Measurements from ENCODE around the gene BMF. TPM values are rescaled to one million over a fixed set of nuclear protein-coding genes. Genes with fewer than 3 reads are reported as not detected.

BMF gene
- total RNA-seq, 1 donor from 2014 or later: 153 TPM

DNA sequence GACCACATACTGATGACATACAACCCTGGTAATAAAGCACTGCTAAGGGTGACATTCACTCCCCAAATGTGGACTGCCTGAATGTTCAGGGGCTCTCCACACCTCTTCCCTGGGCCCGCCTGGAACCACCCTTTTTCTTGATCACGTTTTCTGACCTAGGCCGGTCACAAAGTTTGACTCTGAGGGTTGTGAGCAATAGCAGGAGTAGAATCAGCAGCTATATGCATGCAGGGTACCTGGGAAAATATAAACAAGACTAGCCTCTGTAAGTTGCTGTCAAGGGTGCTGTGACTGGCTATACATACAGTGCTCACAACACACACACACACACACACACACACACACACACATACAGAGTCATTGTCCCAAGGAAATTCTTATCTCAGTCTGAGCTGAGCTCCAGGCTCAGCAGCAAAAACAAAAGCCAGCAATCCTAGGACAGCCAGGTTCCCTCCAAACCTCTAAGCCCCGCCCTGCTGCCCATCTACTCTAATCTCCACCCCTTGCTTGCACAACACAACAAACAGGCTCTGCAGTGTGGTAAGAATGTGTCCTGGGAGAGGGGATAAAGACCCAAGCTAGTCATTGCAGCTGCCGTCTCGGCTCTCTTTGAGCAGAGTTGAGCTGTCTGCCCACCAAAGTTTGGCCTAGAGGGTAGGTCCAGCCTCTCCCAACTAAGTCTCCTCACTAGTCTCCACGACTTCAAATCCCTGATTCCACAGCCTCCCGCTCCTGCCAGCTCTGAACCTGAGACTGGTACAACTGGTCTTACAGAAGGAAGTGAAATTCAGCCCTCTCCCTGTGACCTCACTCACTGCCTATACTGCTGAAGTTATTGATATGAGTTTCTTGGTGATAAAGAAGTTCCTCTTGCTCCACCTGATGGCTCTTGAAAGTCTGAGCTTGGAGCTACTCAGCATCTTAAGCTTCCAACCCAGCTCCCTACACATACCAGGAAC lies 2.2 kb downstream of the BMF start:
- H3K4me1 Mint-ChIP-seq (ENCODE audit: unreplicated experiment): peaks cover 53% of the 10 kb centered on the region
- peaks cover 17% of the 10 kb centered on the region for H3K27me3 Mint-ChIP-seq (ENCODE audit: unreplicated experiment)
- peak; percentile 49 for DNase-seq (ENCODE audit: low spot score)
- H3K27ac Mint-ChIP-seq (ENCODE audit: unreplicated experiment): peak overlapping the region; percentile 62
- H3K9me3 Mint-ChIP-seq (ENCODE audit: unreplicated experiment): no peaks in the 10 kb centered on the region
- TF ChIP-seq, protein P1, sequence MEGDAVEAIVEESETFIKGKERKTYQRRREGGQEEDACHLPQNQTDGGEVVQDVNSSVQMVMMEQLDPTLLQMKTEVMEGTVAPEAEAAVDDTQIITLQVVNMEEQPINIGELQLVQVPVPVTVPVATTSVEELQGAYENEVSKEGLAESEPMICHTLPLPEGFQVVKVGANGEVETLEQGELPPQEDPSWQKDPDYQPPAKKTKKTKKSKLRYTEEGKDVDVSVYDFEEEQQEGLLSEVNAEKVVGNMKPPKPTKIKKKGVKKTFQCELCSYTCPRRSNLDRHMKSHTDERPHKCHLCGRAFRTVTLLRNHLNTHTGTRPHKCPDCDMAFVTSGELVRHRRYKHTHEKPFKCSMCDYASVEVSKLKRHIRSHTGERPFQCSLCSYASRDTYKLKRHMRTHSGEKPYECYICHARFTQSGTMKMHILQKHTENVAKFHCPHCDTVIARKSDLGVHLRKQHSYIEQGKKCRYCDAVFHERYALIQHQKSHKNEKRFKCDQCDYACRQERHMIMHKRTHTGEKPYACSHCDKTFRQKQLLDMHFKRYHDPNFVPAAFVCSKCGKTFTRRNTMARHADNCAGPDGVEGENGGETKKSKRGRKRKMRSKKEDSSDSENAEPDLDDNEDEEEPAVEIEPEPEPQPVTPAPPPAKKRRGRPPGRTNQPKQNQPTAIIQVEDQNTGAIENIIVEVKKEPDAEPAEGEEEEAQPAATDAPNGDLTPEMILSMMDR (IDR thresholded peaks at IDR 0.05; ENCODE audit: unreplicated experiment): no peak
- H3K4me3 Mint-ChIP-seq (ENCODE audit: unreplicated experiment): peak overlapping the region; percentile 98
- peaks cover 28% of the 10 kb centered on the region for H3K36me3 Mint-ChIP-seq (ENCODE audit: low read depth, unreplicated experiment)

DNA sequence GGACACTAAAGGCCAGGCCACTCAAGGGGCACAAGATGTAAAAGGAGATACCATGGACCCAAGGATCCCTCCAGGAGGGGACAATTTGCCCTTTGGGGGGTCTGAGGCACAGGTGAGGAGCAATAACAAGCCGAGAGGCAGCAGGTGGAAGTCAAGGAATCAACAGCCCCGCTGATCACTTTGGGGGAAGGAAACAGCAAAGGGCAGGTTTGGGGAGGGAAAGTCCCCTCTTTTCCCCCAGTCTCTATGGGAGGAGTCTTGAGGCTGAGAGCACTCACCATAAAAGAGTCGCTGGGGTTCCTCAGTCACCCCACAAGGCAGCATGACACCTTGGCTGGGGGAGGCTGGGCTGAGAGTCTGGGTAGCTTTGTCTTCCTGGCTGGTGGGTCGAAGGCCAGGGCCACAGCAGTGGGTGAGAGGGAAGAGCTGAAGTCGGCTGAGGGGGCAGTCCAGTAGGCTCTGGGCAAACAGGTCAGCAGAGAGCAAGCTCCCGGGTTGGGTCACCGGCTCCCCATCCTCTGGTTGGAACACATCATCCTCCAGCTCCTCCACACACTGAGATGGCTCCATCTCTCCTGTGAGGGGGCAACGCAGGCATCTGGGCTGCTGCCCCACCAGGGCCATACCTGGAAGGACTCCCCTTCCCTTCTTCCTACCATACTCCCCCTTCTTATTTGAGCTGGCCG lies 3.0 kb downstream of the BMF start:
- peaks cover 61% of the 10 kb centered on the region for H3K4me1 Mint-ChIP-seq (ENCODE audit: unreplicated experiment)
- peaks cover 36% of the 10 kb centered on the region for H3K36me3 Mint-ChIP-seq (ENCODE audit: low read depth, unreplicated experiment)
- H3K27ac Mint-ChIP-seq (ENCODE audit: unreplicated experiment): peak overlapping the region; percentile 59
- TF ChIP-seq, protein P1 (IDR thresholded peaks at IDR 0.05; ENCODE audit: unreplicated experiment): no peak
- no peak for DNase-seq (ENCODE audit: low spot score)
- no peaks in the 10 kb centered on the region for H3K9me3 Mint-ChIP-seq (ENCODE audit: unreplicated experiment)
- H3K27me3 Mint-ChIP-seq (ENCODE audit: unreplicated experiment): peaks cover 20% of the 10 kb centered on the region
- H3K4me3 Mint-ChIP-seq (ENCODE audit: unreplicated experiment): peak overlapping the region; percentile 87

DNA sequence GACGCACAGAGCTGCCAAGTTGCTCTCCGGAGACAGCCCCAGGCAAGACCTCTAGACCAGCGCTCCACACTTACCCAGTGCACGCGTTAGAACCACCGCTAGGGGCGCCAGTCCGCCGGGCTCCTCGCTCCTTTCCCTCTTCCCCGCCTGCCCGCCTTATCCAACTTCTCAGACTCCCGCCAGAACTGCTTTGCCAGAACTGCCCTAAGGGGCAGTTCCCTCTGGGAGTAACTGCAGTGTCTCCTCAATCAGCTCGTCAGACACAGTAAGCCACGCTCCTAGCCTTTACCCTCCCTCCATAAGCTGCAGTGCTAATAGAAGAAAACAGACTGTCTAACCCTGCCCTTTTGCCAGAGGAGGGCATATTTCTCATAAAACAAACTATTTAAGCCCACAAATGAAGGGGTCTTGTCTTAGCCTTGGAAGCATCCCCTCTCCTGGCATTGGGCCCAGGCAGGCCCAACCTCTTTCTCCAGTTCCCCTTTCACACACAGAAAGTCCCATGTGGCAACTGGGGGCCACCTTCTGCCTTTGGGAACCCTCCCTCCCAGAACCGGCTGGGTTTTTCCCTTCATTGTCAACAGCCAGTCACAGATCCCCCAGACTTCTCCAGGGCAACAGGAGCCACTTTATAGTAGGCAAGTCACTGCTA lies 3.7 kb downstream of the BMF start:
- TF ChIP-seq, protein P1 (IDR thresholded peaks at IDR 0.05; ENCODE audit: unreplicated experiment): peak; percentile 91
- H3K27ac Mint-ChIP-seq (ENCODE audit: unreplicated experiment): peak overlapping the region; percentile 59
- H3K9me3 Mint-ChIP-seq (ENCODE audit: unreplicated experiment): no peaks in the 10 kb centered on the region
- peaks cover 68% of the 10 kb centered on the region for H3K4me1 Mint-ChIP-seq (ENCODE audit: unreplicated experiment)
- DNase-seq (ENCODE audit: low spot score): peak; percentile 94
- H3K4me3 Mint-ChIP-seq (ENCODE audit: unreplicated experiment): peak overlapping the region; percentile 87
- peaks cover 20% of the 10 kb centered on the region for H3K27me3 Mint-ChIP-seq (ENCODE audit: unreplicated experiment)
- peaks cover 40% of the 10 kb centered on the region for H3K36me3 Mint-ChIP-seq (ENCODE audit: low read depth, unreplicated experiment)

DNA sequence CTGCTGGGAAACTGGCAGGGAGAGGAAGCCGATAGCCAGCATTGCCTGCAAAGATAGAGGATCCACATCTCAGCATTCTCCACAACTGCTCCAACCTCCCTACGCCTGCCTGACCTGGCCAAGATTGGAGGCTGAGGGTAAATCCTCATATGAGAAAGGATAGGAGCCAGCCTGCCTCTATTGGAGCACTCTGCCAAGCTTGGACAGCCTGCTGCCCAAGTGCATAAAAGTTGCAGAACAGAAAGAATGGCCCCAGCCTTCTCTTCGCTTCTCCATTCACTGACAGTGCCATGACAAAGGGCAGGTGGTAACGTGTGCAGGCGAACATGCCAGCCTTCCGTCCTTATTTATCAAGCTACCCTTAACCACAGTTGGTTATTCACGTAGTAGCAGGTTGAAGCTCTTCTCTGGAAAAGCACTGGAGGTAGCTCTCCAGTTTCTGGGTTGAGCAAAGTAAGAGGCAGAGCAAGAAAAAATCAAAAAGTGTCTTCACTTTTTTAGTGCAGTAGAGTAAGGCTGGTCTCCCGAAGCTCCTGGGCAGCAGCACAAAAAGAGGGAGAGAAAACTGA lies 4.3 kb downstream of the BMF start:
- no peak overlapping the region for H3K27ac Mint-ChIP-seq (ENCODE audit: unreplicated experiment)
- H3K9me3 Mint-ChIP-seq (ENCODE audit: unreplicated experiment): no peaks in the 10 kb centered on the region
- H3K36me3 Mint-ChIP-seq (ENCODE audit: low read depth, unreplicated experiment): peaks cover 40% of the 10 kb centered on the region
- H3K27me3 Mint-ChIP-seq (ENCODE audit: unreplicated experiment): peaks cover 20% of the 10 kb centered on the region
- no peak for DNase-seq (ENCODE audit: low spot score)
- peak overlapping the region; percentile 87 for H3K4me3 Mint-ChIP-seq (ENCODE audit: unreplicated experiment)
- H3K4me1 Mint-ChIP-seq (ENCODE audit: unreplicated experiment): peaks cover 72% of the 10 kb centered on the region
- TF ChIP-seq, protein P1 (IDR thresholded peaks at IDR 0.05; ENCODE audit: unreplicated experiment): no peak

Data from endothelial cell (in vitro differentiated cells).